Transverse colon (tissue), 3 donors: Measurements from ENCODE around the gene PHKG1.
"Not testable (repeated sequence)": the region's sequence is repeated elsewhere in the genome, so short reads cannot be mapped to it uniquely, and the experiment has no call there.

Source experiments
- POLR2A ChIP-seq: fragments of 450-650 bp; IDR thresholded peaks from one replicate; pipeline ENCODE4 v1.6.1; 2016; ENCODE audit warnings: antibody characterized with exemption, mild to moderate bottlenecking, moderate library complexity
- POLR2AphosphoS5 ChIP-seq, 3 donors: sonication (generic); formaldehyde crosslinking; IDR thresholded peaks; one replicate each; pipeline ENCODE4 v1.6.1; 2016; ENCODE audit warnings: antibody characterized with exemption in 3 of 3

- not testable (repeated sequence) for TF ChIP-seq POLR2AphosphoS5 (IDR thresholded peaks at IDR 0.05); POLR2A
Observed at GRCh38 chr7:56092388-56092787, 364 bp downstream of the PHKG1 start.
